GM13977 (cell line): ENCODE measurements around the gene TGM1.

ENCODE experiments used
- DNase-seq: peaks from one replicate; pipeline ENCODE4 v3.0.0; 2012; ENCODE audit warnings: low spot score
- in situ Hi-C: fragments of 300-500 bp; cut with MboI; formaldehyde crosslinking; loops from one replicate; pipeline ENCODE4 v1.12.0; 2022; ENCODE audit warnings: low sequenced_read_pairs, low pct_unique_long_range_greater_than_20kb, mixed read lengths, inconsistent platforms; ENCODE audit not compliant: unreplicated experiment
- TF ChIP-seq, protein P1 (sequence below): IDR thresholded peaks from 2 replicates; pipeline ENCODE4 v1.5.1; 2012; ENCODE audit warnings: mild to moderate bottlenecking, control low read depth; ENCODE audit not compliant: insufficient read depth; ENCODE audit errors: extremely low read depth, missing control alignments

The TGM1 gene

DNA sequence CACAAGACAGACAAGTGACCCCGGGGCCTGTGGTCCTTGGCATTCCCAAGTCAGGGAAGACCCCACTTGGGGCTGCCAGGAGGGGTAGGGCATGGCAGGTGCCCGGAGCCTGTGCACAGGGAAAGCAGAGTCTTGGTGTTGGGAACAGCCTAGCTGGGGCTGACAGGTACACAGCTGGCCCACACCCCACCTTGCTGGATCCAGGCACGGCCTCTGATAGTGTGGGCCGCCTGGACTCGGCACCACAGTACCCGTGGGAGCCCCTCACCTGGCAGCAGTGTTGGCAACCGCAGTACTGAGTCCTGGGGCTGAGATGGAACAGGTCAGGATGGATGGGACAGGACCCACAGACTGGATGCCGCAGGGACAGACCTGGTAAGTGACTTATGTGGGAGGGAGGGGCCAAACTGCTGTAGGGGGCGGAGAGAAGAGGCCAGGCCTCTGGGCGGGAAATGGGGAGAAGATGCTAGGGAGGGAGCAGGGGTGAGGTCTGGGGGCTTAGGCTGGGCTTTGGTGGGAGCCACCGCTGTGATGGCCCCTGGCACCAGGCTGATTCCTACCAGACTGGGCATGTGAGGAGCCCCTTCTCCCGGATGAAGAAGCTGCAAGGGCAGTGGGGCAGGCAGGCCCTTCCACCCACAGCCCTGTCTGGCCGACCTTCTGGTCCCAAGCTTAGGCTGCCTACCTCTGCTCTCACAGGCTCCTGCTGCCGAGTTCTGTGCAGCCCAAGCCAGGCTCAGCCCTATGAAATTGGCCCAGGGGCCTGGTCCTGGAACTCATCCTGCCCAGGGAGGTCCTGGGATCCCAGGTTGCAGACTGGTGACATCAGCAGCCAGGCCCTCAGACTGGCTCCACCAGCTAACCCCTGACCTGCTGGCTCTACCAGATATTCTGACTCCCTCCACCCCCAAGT lies at the start of gene TGM1:
Gene TGM1 (minus strand): TSS at position 357 of the 913 bp plus-strand sequence. CDS start 825 bp downstream, outside the sequence.
- DNase-seq, result no peak
- in situ Hi-C loops, result no loop called here
- TF ChIP-seq, protein P1, sequence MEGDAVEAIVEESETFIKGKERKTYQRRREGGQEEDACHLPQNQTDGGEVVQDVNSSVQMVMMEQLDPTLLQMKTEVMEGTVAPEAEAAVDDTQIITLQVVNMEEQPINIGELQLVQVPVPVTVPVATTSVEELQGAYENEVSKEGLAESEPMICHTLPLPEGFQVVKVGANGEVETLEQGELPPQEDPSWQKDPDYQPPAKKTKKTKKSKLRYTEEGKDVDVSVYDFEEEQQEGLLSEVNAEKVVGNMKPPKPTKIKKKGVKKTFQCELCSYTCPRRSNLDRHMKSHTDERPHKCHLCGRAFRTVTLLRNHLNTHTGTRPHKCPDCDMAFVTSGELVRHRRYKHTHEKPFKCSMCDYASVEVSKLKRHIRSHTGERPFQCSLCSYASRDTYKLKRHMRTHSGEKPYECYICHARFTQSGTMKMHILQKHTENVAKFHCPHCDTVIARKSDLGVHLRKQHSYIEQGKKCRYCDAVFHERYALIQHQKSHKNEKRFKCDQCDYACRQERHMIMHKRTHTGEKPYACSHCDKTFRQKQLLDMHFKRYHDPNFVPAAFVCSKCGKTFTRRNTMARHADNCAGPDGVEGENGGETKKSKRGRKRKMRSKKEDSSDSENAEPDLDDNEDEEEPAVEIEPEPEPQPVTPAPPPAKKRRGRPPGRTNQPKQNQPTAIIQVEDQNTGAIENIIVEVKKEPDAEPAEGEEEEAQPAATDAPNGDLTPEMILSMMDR, result no peak

DNA sequence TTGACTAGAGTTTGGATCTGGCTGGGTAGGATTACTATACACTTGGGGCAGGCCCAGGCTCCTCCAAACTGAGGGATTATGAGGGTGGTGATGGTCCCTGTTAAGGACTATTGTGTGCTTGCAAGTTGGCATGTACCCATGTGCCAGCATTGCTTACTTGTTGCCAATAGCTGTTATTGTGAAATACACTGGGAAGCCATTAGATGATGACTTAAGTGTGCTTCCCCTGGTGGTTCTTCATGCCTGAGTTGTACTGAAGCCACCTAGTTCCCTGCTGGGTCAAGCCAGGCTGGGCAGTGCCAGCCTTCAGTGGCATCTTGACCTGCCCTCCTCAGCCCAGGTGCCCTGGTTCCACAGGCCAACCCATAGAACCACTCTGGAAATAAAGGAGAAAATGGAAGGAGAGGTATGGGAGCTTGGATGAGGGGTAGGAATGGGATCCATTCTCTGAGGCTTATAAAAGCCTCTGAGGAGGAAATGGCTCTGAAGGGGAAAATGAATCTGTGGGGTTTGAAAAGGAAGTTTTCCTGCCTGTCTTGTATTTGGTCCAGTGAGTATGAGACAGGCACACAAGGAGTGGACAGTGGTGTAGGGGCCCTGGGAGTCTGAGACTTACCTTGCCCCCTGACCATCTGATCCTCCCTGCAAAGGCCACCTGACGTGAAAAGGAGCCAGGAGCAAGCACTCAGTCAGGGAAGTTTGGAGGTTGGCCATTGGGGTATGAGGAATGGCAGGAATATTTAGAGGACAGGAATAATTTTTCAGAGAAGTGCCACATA lies 49.0 kb upstream of the TGM1 start:
- TF ChIP-seq, protein P1, result no peak
- no peak for DNase-seq
- in situ Hi-C loops, result no loop called here

DNA sequence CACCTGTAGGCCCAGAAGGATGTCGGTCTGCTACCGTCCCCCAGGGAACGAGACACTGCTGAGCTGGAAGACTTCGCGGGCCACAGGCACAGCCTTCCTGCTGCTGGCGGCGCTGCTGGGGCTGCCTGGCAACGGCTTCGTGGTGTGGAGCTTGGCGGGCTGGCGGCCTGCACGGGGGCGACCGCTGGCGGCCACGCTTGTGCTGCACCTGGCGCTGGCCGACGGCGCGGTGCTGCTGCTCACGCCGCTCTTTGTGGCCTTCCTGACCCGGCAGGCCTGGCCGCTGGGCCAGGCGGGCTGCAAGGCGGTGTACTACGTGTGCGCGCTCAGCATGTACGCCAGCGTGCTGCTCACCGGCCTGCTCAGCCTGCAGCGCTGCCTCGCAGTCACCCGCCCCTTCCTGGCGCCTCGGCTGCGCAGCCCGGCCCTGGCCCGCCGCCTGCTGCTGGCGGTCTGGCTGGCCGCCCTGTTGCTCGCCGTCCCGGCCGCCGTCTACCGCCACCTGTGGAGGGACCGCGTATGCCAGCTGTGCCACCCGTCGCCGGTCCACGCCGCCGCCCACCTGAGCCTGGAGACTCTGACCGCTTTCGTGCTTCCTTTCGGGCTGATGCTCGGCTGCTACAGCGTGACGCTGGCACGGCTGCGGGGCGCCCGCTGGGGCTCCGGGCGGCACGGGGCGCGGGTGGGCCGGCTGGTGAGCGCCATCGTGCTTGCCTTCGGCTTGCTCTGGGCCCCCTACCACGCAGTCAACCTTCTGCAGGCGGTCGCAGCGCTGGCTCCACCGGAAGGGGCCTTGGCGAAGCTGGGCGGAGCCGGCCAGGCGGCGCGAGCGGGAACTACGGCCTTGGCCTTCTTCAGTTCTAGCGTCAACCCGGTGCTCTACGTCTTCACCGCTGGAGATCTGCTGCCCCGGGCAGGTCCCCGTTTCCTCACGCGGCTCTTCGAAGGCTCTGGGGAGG lies 47.9 kb upstream of the TGM1 start, which contains the start of gene LTB4R:
Gene LTB4R (plus strand): TSS at position 857 of the 959 bp plus-strand sequence. CDS start 4,150 bp downstream, outside the sequence.
- DNase-seq, result peak; percentile 84
- in situ Hi-C loops, result no loop called here
- TF ChIP-seq, protein P1, result peak; percentile 48

DNA sequence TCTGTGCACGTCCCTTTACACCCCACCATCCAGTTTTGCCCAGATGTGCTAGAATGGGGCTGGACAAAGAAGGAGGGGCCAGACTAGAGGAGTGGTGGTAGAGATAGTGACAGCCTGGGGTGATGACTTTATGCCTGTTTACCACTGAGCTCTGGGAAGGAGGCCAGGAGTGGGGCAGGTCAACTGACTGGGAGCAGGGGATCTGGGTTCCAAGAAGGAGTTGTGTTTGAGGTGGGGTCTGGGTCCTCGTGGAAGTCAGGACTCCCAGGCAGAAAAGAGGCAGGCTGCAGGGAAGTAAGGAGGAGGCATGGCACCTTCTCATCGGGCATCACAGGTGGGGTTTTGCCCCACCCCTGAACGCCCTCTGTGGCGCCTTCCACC lies 47.3 kb upstream of the TGM1 start:
- TF ChIP-seq, protein P1, result no peak
- DNase-seq, result no peak
- in situ Hi-C loops, result no loop called here

DNA sequence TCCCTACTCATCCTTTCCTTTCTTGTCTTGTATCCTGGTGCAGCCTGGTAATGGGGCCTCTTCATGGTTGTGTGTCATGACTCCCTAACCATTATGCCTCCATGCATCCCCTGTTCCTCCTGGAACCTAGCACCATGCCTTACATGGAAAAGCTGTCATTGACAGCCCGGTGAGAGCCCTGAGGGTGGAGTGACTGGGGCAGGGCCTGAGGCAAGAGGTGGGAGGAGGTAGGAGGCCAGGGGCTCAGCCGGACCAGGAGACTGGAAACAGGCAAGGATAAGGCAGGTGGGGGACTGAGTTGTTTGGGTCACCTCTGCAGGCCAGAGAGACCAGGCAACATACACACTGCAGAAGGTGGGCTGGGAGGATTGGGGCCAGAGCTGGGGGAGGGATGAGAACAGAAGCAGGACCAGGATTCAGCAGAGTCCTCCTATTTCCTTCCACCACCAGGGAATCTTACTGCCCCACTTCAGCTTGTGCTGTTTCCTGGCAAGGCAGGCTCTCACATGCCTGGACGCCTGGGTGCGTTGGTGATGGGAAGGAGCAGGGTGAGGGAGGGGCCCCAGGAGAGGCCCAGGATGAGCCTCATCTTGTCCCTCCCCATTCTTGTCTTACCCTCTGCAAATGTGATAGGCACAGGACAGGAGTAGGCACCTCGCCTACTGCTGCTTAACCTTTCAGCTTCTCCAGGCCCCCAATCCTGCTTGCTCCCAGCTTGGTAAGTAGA lies 46.7 kb upstream of the TGM1 start, which contains the start of gene LTB4R2:
Gene LTB4R2 (plus strand): TSS at position 603 of the 727 bp plus-strand sequence. CDS start 525 bp downstream, outside the sequence.
- TF ChIP-seq, protein P1, result no peak
- DNase-seq, result no peak
- in situ Hi-C loops, result no loop called here
